ENCODE results near the gene C8G.

The C8G gene

GRCh38 chr9:136952321-136952850 lies 7.3 kb downstream of the C8G start:
- peak in 37 of 58 donors; percentile 17 to 78 (median 58) for DNase-seq

GRCh38 chr9:136952876-136953770 lies 8.1 kb downstream of the C8G start:
- no peak for DNase-seq

- no peak for DNase-seq
Observed at GRCh38 chr9:136953771-136954269, 8.8 kb downstream of the C8G start.

GRCh38 chr9:136954270-136955083 lies 9.4 kb downstream of the C8G start:
- no peak for DNase-seq

- DNase-seq = no peak
Observed at GRCh38 chr9:136955202-136955942, 10.3 kb downstream of the C8G start.

GRCh38 chr9:136955943-136956335 lies 10.9 kb downstream of the C8G start:
- DNase-seq = no peak

GRCh38 chr9:136956604-136957003 lies 11.6 kb downstream of the C8G start:
- DNase-seq = no peak

- no peak for DNase-seq
Observed at GRCh38 chr9:136957461-136957860, 12.4 kb downstream of the C8G start.

GRCh38 chr9:136957901-136958300 lies 12.9 kb downstream of the C8G start:
- no peak for DNase-seq

- DNase-seq = no peak
Observed at GRCh38 chr9:136958473-136958872, 13.4 kb downstream of the C8G start.

- no peak for DNase-seq
Observed at GRCh38 chr9:136958898-136959850, 14.1 kb downstream of the C8G start.

GRCh38 chr9:136960212-136960937 lies 15.3 kb downstream of the C8G start:
- no peak for DNase-seq

GRCh38 chr9:136960938-136961275 lies 15.9 kb downstream of the C8G start:
- no peak for DNase-seq

- DNase-seq = peak in 24 of 58 donors; percentile 19 to 64 (median 40)
Observed at GRCh38 chr9:136961279-136962065, 16.4 kb downstream of the C8G start.

- no peak for DNase-seq
Observed at GRCh38 chr9:136962163-136962562, 17.1 kb downstream of the C8G start.

GRCh38 chr9:136962701-136963248 lies 17.7 kb downstream of the C8G start:
- DNase-seq = no peak

GRCh38 chr9:136963341-136963740 lies 18.3 kb downstream of the C8G start:
- DNase-seq = peak in 3 of 58 donors; percentile 23 to 34 (median 29)

GRCh38 chr9:136963751-136964150 lies 18.7 kb downstream of the C8G start:
- DNase-seq = no peak

All from anterior cingulate cortex (tissue), 58 donors.